ENCODE measurements around the gene RPS10. TPM values are rescaled to one million over a fixed set of nuclear protein-coding genes. Genes with fewer than 3 reads are reported as not detected.
"Not testable (repeated sequence)": the region's sequence is repeated elsewhere in the genome, so short reads cannot be mapped to it uniquely, and the experiment has no call there.

Gene RPS10
- total RNA-seq, 1 donor from 2014 or later, result 1,626 TPM

GRCh38 chr6:34418367-34418766 is 7.5 kb downstream of the RPS10 start:
- no peak for DNase-seq (ENCODE audit: low read depth, low spot score)
- Mint-ChIP-seq H3K27ac (ENCODE audit: unreplicated experiment) (peak overlapping the region; percentile 37), H3K9me3 (no peaks in the 10 kb centered on the region), H3K4me3 (peak overlapping the region; percentile 66), H3K36me3 (ENCODE audit: low read depth) (peaks cover 45% of the 10 kb centered on the region), H3K4me1 (peaks cover 16% of the 10 kb centered on the region), H3K27me3 (ENCODE audit: low read depth) (no peaks in the 10 kb centered on the region)
- TF ChIP-seq CTCF (conservative IDR thresholded peaks at IDR 0.05), result no peak

DNA sequence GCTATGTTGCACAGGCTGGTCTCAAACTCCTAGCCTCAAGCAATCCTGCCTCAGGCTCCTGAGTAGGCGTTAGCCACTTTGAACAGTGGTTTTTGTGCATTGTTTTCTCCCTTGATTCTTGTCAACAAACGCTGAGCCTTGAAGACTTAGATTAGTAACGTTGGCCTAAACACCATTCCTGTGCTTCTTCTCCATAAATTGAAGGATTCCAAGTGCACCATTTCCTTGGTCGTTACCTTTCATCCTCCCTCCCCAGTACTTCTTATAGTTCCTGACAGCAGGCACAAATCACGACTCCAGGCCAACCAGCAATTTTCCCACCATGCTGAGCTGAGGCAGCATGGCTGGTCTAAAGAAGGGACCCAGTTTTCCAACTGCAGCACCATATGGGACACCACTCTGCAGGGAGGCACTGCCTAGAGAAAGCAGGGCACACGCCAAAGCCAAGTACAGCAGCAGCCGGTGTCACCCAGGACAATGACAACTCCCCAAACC is 8.9 kb downstream of the RPS10 start:
- Mint-ChIP-seq H3K27me3 (ENCODE audit: low read depth) (no peaks in the 10 kb centered on the region), H3K4me1 (peaks cover 22% of the 10 kb centered on the region), H3K9me3 (no peaks in the 10 kb centered on the region), H3K4me3 (no peak overlapping the region), H3K36me3 (ENCODE audit: low read depth) (peaks cover 45% of the 10 kb centered on the region), H3K27ac (ENCODE audit: unreplicated experiment) (no peak overlapping the region)
- DNase-seq (ENCODE audit: low read depth, low spot score), result no peak
- TF ChIP-seq CTCF (conservative IDR thresholded peaks at IDR 0.05), result no peak

- Mint-ChIP-seq H3K9me3 (no peaks in the 10 kb centered on the region), H3K4me1 (peaks cover 21% of the 10 kb centered on the region), H3K36me3 (ENCODE audit: low read depth) (peaks cover 39% of the 10 kb centered on the region), H3K27ac (ENCODE audit: unreplicated experiment) (no peak overlapping the region), H3K4me3 (no peak overlapping the region), H3K27me3 (ENCODE audit: low read depth) (no peaks in the 10 kb centered on the region)
- TF ChIP-seq CTCF (conservative IDR thresholded peaks at IDR 0.05), result peak; percentile 66
- no peak for DNase-seq (ENCODE audit: low read depth, low spot score)
These were observed 10.6 kb downstream of the RPS10 start for GRCh38 chr6:34414999-34415858.

- no peaks in the 10 kb centered on the region for H3K27me3 Mint-ChIP-seq (ENCODE audit: low read depth)
- no peak for TF ChIP-seq CTCF (conservative IDR thresholded peaks at IDR 0.05)
- no peak for DNase-seq (ENCODE audit: low read depth, low spot score)
- peaks cover 17% of the 10 kb centered on the region for H3K4me1 Mint-ChIP-seq
- no peak overlapping the region for H3K4me3 Mint-ChIP-seq
- no peaks in the 10 kb centered on the region for H3K9me3 Mint-ChIP-seq
- H3K27ac Mint-ChIP-seq (ENCODE audit: unreplicated experiment), result no peak overlapping the region
- H3K36me3 Mint-ChIP-seq (ENCODE audit: low read depth), result peaks cover 27% of the 10 kb centered on the region
These were observed 13.1 kb downstream of the RPS10 start for GRCh38 chr6:34412643-34413214.

DNA sequence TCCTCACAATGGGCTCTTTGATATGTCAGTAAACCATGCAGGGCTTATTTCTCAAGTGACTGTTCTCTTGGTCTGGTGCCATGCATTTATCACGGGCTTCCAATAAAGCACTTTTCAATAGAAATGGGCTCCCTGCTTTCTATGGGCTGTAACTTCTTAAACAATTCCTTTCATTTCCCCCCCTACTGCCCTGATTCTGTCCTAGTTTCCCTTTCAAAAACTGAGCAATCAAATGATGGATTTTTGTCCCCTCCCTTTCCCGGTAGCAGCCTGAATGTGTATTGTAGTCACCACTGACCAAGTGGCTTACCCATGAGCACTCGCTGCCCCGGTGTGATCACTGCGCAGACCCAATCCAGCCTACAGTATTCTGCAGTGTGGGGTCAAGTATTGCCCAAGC is 13.9 kb downstream of the RPS10 start:
- no peaks in the 10 kb centered on the region for H3K27me3 Mint-ChIP-seq (ENCODE audit: low read depth)
- peaks cover 15% of the 10 kb centered on the region for H3K4me1 Mint-ChIP-seq
- H3K4me3 Mint-ChIP-seq, result no peak overlapping the region
- peak overlapping the region; percentile 0 for H3K27ac Mint-ChIP-seq (ENCODE audit: unreplicated experiment)
- H3K36me3 Mint-ChIP-seq (ENCODE audit: low read depth), result peaks cover 20% of the 10 kb centered on the region
- no peaks in the 10 kb centered on the region for H3K9me3 Mint-ChIP-seq
- TF ChIP-seq CTCF (conservative IDR thresholded peaks at IDR 0.05), result no peak
- no peak for DNase-seq (ENCODE audit: low read depth, low spot score)

DNA sequence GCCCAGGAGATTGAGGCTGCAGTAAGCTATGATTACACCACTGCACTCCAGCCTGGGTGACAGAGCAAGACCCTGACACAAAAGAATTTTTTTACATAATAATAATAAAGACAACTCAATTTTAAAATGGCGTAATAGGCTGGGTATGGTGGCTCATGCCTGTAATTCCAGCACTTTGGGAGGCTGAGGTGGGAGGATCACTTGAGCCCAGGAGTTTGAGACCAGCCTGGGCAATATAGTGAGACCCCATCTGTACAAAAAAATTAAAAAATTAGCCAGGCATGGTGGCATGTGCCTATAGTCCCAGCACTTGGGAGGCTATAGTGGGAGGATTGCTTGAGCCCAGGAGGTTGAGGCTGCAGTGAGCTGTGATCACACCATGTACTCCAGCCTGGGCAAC is 18.0 kb downstream of the RPS10 start:
- H3K4me3 Mint-ChIP-seq; H3K27ac Mint-ChIP-seq (ENCODE audit: unreplicated experiment); H3K27me3 Mint-ChIP-seq (ENCODE audit: low read depth); H3K9me3 Mint-ChIP-seq; H3K36me3 Mint-ChIP-seq (ENCODE audit: low read depth); DNase-seq (ENCODE audit: low read depth, low spot score): not testable (repeated sequence)
- peaks cover 11% of the 10 kb centered on the region for H3K4me1 Mint-ChIP-seq
